ENCODE results near the gene RPE. TPM values are rescaled to one million over a fixed set of nuclear protein-coding genes. Genes with fewer than 3 reads are reported as not detected.

Gene RPE
- total RNA-seq, 2 donors from 2014 or later: 58.4 TPM

GRCh38 chr2:210038078-210038477 is 35.6 kb downstream of the RPE start:
- H3K27ac Mint-ChIP-seq: no peak overlapping the region
- no peak for TF ChIP-seq CTCF (conservative IDR thresholded peaks at IDR 0.05)
- no peaks in the 10 kb centered on the region for H3K4me1 Mint-ChIP-seq
- H3K27me3 Mint-ChIP-seq (ENCODE audit: insufficient read depth): no peaks in the 10 kb centered on the region
- H3K4me1 ChIP-seq (ENCODE audit: control insufficient read depth, insufficient read depth, low read length): no peaks in the 10 kb centered on the region
- no peak overlapping the region for H3K4me3 ChIP-seq (ENCODE audit: low read length)
- H3K9me3 ChIP-seq (ENCODE audit: control insufficient read depth, low read length): no peaks in the 10 kb centered on the region
- 95 to 100% methylated on average over 2 to 3 of the region's 3 CpGs for WGBS, 2 experiments (ENCODE audit: insufficient coverage in 1 of 2, insufficient read length in 1 of 2)
- no peak overlapping the region for H3K4me3 Mint-ChIP-seq
- H3K36me3 ChIP-seq (ENCODE audit: control insufficient read depth, insufficient read depth, low read length): peaks cover 4% of the 10 kb centered on the region
- H3K9me3 Mint-ChIP-seq: peaks cover 3% of the 10 kb centered on the region
- H3K27me3 ChIP-seq (ENCODE audit: control insufficient read depth, insufficient read depth, low read length, poor library complexity, severe bottlenecking): no peaks in the 10 kb centered on the region
- H3K36me3 Mint-ChIP-seq (ENCODE audit: low read depth): peaks cover 20% of the 10 kb centered on the region
- no peak for DNase-seq
- no peak overlapping the region for H3K27ac ChIP-seq (ENCODE audit: low read depth, low read length)
- no peak overlapping the region for H3K9ac ChIP-seq (ENCODE audit: extremely low read depth, low read length, poor library complexity, severe bottlenecking)

DNA sequence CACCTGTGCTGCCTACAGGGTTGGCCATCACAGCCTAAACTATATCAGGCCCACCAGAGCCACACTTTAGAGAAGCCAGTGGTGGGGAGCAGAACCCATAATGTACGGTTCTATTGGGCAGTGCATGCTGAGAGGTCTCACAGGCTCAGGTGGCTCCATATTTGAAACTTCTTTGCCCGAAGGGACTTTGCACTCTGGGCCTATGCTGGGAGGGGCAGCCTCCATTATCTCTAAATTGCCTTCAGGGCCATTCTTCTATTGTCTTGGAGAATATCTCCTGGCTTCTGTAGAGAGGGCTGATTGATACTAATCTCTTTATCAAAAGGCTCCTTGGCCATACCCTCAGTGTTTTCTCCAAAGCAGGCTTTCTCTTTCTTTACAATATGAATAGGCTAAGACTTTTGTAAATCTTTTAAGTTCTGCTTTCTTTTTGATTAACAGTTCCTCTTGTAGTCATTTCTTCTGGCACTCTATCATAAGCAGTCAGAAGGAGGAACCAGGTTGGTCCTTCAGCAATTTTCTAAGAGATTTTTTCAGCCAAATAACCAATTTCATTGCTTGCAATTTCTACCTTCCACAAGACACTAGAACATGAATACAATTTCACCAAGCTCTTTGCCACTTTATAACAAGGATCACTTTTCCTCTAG is 44.5 kb downstream of the RPE start:
- Histone ChIP-seq H3K36me3 (ENCODE audit: control insufficient read depth, insufficient read depth, low read length) (peaks cover 22% of the 10 kb centered on the region), H3K4me1 (ENCODE audit: control insufficient read depth, insufficient read depth, low read length) (peaks cover 4% of the 10 kb centered on the region), H3K9me3 (ENCODE audit: control insufficient read depth, low read length) (peaks cover 20% of the 10 kb centered on the region), H3K27me3 (ENCODE audit: control insufficient read depth, insufficient read depth, low read length, poor library complexity, severe bottlenecking) (no peaks in the 10 kb centered on the region), H3K27ac (ENCODE audit: low read depth, low read length) (no peak overlapping the region), H3K4me3 (ENCODE audit: low read length) (peak overlapping the region; percentile 48), H3K9ac (ENCODE audit: extremely low read depth, low read length, poor library complexity, severe bottlenecking) (no peak overlapping the region)
- peaks cover 6% of the 10 kb centered on the region for H3K4me1 Mint-ChIP-seq
- H3K36me3 Mint-ChIP-seq (ENCODE audit: low read depth): peaks cover 44% of the 10 kb centered on the region
- no peak for TF ChIP-seq CTCF (conservative IDR thresholded peaks at IDR 0.05)
- H3K9me3 Mint-ChIP-seq: peaks cover 17% of the 10 kb centered on the region
- WGBS, 2 experiments (ENCODE audit: insufficient coverage in 1 of 2, insufficient read length in 1 of 2): 84 to 90% methylated on average over 2 of the region's 2 CpGs
- no peaks in the 10 kb centered on the region for H3K27me3 Mint-ChIP-seq (ENCODE audit: insufficient read depth)
- no peak overlapping the region for H3K27ac Mint-ChIP-seq
- H3K4me3 Mint-ChIP-seq: no peak overlapping the region
- no peak for DNase-seq

- peaks cover 22% of the 10 kb centered on the region for H3K9me3 Mint-ChIP-seq
- H3K27ac ChIP-seq (ENCODE audit: low read depth, low read length): no peak overlapping the region
- H3K27me3 Mint-ChIP-seq (ENCODE audit: insufficient read depth): no peaks in the 10 kb centered on the region
- H3K36me3 Mint-ChIP-seq (ENCODE audit: low read depth): peaks cover 49% of the 10 kb centered on the region
- peaks cover 29% of the 10 kb centered on the region for H3K9me3 ChIP-seq (ENCODE audit: control insufficient read depth, low read length)
- peaks cover 28% of the 10 kb centered on the region for H3K36me3 ChIP-seq (ENCODE audit: control insufficient read depth, insufficient read depth, low read length)
- DNase-seq: no peak
- no peaks in the 10 kb centered on the region for H3K27me3 ChIP-seq (ENCODE audit: control insufficient read depth, insufficient read depth, low read length, poor library complexity, severe bottlenecking)
- peaks cover 6% of the 10 kb centered on the region for H3K4me1 Mint-ChIP-seq
- H3K27ac Mint-ChIP-seq: no peak overlapping the region
- H3K4me3 Mint-ChIP-seq: no peak overlapping the region
- H3K4me1 ChIP-seq (ENCODE audit: control insufficient read depth, insufficient read depth, low read length): peaks cover 4% of the 10 kb centered on the region
- H3K9ac ChIP-seq (ENCODE audit: extremely low read depth, low read length, poor library complexity, severe bottlenecking): no peak overlapping the region
- 90% methylated on average over 1 of the region's 1 CpG; no CpG with 5 or more reads in 1 of the 2 experiments for WGBS, 2 experiments (ENCODE audit: insufficient coverage in 1 of 2, insufficient read length in 1 of 2)
- no peak overlapping the region for H3K4me3 ChIP-seq (ENCODE audit: low read length)
- no peak for TF ChIP-seq CTCF (conservative IDR thresholded peaks at IDR 0.05)
These were observed 47.4 kb downstream of the RPE start for GRCh38 chr2:210049831-210050230.
